NB4 (cell line): ENCODE data around the gene SEMA5A.

Source experiments
- MAX ChIP-seq: IDR thresholded peaks from 2 replicates; pipeline ENCODE4 v1.6.1; 2011; ENCODE audit warnings: low read depth, low read length
- MYC ChIP-seq: IDR thresholded peaks from 2 replicates; pipeline ENCODE4 v1.6.1; 2011; ENCODE audit warnings: low read depth, low read length
- POLR2A ChIP-seq: IDR thresholded peaks from 2 replicates; pipeline ENCODE4 v1.6.1; 2011; ENCODE audit warnings: mild to moderate bottlenecking; ENCODE audit not compliant: insufficient read length; ENCODE audit errors: extremely low read depth
- TF ChIP-seq, protein P1 (sequence below): IDR thresholded peaks from one replicate; pipeline ENCODE4 v1.5.1; 2012; ENCODE audit warnings: low read depth, low read length

GRCh38 chr5:9269014-9269413 lies 276.9 kb downstream of the SEMA5A start:
- TF ChIP-seq POLR2A (no peak), MYC (no peak), MAX (no peak)
- TF ChIP-seq, protein P1, sequence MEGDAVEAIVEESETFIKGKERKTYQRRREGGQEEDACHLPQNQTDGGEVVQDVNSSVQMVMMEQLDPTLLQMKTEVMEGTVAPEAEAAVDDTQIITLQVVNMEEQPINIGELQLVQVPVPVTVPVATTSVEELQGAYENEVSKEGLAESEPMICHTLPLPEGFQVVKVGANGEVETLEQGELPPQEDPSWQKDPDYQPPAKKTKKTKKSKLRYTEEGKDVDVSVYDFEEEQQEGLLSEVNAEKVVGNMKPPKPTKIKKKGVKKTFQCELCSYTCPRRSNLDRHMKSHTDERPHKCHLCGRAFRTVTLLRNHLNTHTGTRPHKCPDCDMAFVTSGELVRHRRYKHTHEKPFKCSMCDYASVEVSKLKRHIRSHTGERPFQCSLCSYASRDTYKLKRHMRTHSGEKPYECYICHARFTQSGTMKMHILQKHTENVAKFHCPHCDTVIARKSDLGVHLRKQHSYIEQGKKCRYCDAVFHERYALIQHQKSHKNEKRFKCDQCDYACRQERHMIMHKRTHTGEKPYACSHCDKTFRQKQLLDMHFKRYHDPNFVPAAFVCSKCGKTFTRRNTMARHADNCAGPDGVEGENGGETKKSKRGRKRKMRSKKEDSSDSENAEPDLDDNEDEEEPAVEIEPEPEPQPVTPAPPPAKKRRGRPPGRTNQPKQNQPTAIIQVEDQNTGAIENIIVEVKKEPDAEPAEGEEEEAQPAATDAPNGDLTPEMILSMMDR: no peak
